Right renal pelvis (tissue), 4 donors: Measurements from ENCODE around the gene NACA. TPM values are rescaled to one million over a fixed set of nuclear protein-coding genes. Genes with fewer than 3 reads are reported as not detected.
A peak's percentile ranks its signal among the peaks of the same experiment; 100 is the strongest.
"Not testable (repeated sequence)": the region's sequence is repeated elsewhere in the genome, so short reads cannot be mapped to it uniquely, and the experiment has no call there.

Experiments used
- DNase-seq, 4 donors: peaks; one replicate each; pipeline ENCODE4 v3.0.0-alpha.2; 2013; ENCODE audit warnings: low read depth in 4 of 4, low spot score in 3 of 4, missing footprints in 1 of 4
- polyA plus RNA-seq, 4 donors: library from polyadenylated mRNA; unstranded; fragments of 120-200 nt; gene quantifications; one replicate each; pipeline ENCODE4 v1.2.1, GENCODE V29; 2013; ENCODE audit not compliant: insufficient read length in 4 of 4

The NACA gene
- polyA plus RNA-seq, 4 donors: 2,242 to 2,254 (median 2,248) TPM

- DNase-seq: no peak
Observed at GRCh38 chr12:56725723-56726102, 614 bp upstream of the NACA start.

GRCh38 chr12:56724701-56724971 is 463 bp downstream of the NACA start:
- peak in 1 of 4 donors; percentile 25 for DNase-seq

- no peak for DNase-seq
Observed at GRCh38 chr12:56723889-56724700, 1.0 kb downstream of the NACA start.

- DNase-seq: no peak
Observed at GRCh38 chr12:56723352-56723751, 1.7 kb downstream of the NACA start.

GRCh38 chr12:56722832-56723231 is 2.3 kb downstream of the NACA start:
- no peak for DNase-seq

- no peak for DNase-seq
Observed at GRCh38 chr12:56721721-56722120, 3.4 kb downstream of the NACA start.

- DNase-seq: no peak
Observed at GRCh38 chr12:56721216-56721615, 3.9 kb downstream of the NACA start.

- no peak for DNase-seq
Observed at GRCh38 chr12:56720731-56721151, 4.4 kb downstream of the NACA start.

- no peak for DNase-seq
Observed at GRCh38 chr12:56719056-56719455, 6.0 kb downstream of the NACA start.

- DNase-seq: no peak
Observed at GRCh38 chr12:56718636-56719035, 6.5 kb downstream of the NACA start.

GRCh38 chr12:56718149-56718548 is 7.0 kb downstream of the NACA start:
- DNase-seq: no peak

- no peak for DNase-seq
Observed at GRCh38 chr12:56716933-56717880, 7.9 kb downstream of the NACA start.

GRCh38 chr12:56716458-56716857 is 8.6 kb downstream of the NACA start:
- DNase-seq: no peak

GRCh38 chr12:56715798-56716197 is 9.3 kb downstream of the NACA start:
- DNase-seq: no peak

GRCh38 chr12:56714431-56714929 is 10.6 kb downstream of the NACA start:
- no peak for DNase-seq

- DNase-seq: no peak
Observed at GRCh38 chr12:56713345-56713744, 11.8 kb downstream of the NACA start.

GRCh38 chr12:56709759-56710376 is 15.2 kb downstream of the NACA start:
- DNase-seq: no peak

- not testable (repeated sequence) for DNase-seq
Observed at GRCh38 chr12:56704522-56704921, 20.6 kb downstream of the NACA start.

GRCh38 chr12:56699020-56699661 is 26.0 kb downstream of the NACA start:
- DNase-seq: no peak

GRCh38 chr12:56695327-56696101 is 29.6 kb downstream of the NACA start:
- DNase-seq: no peak
